H9 (cell line): ENCODE measurements around the gene MIS18A. TPM values are rescaled to one million over a fixed set of nuclear protein-coding genes. Genes with fewer than 3 reads are reported as not detected.
"Not testable (repeated sequence)": the region's sequence is repeated elsewhere in the genome, so short reads cannot be mapped to it uniquely, and the experiment has no call there.

ENCODE experiments used
- DNase-seq: peaks from one replicate; pipeline ENCODE4 v3.0.0-alpha.2; 2017
- H2AFZ ChIP-seq: one replicate; pipeline ENCODE4 v1.6.1; 2013; ENCODE audit warnings: mild to moderate bottlenecking, low read length, control low read depth, moderate library complexity
- H2AK5ac ChIP-seq: 2 replicates; pipeline ENCODE4 v1.6.1; 2013; ENCODE audit warnings: low read length, control low read depth, mixed read lengths; ENCODE audit not compliant: insufficient read length
- H2BK120ac ChIP-seq: one replicate; pipeline ENCODE4 v1.6.1; 2013; ENCODE audit warnings: low read depth, mild to moderate bottlenecking, low read length, control low read depth, inconsistent platforms; ENCODE audit not compliant: poor library complexity, severe bottlenecking
- H2BK12ac ChIP-seq: 2 replicates; pipeline ENCODE4 v1.6.1; 2013; ENCODE audit warnings: low read length, control low read depth, mixed read lengths, low read depth; ENCODE audit not compliant: insufficient read length
- H2BK15ac ChIP-seq: 2 replicates; pipeline ENCODE4 v1.6.1; 2013; ENCODE audit warnings: low read depth, low read length, control low read depth
- H2BK20ac ChIP-seq: one replicate; pipeline ENCODE4 v1.6.1; 2013; ENCODE audit warnings: low read depth, mild to moderate bottlenecking, low read length, control low read depth, inconsistent platforms; ENCODE audit not compliant: poor library complexity, severe bottlenecking
- H2BK5ac ChIP-seq: 2 replicates; pipeline ENCODE4 v1.6.1; 2013; ENCODE audit warnings: low read length, control low read depth, mixed read lengths; ENCODE audit not compliant: insufficient read length
- H3K14ac ChIP-seq: 2 replicates; pipeline ENCODE4 v1.6.1; 2013; ENCODE audit warnings: low read length, control low read depth; ENCODE audit not compliant: insufficient read depth
- H3K18ac ChIP-seq: 2 replicates; pipeline ENCODE4 v1.6.1; 2013; ENCODE audit warnings: low read depth, mild to moderate bottlenecking, mixed read lengths, low read length, control low read depth; ENCODE audit not compliant: insufficient read length
- H3K23ac ChIP-seq: 2 replicates; pipeline ENCODE4 v1.6.1; 2013; ENCODE audit warnings: low read length, control low read depth, mixed read lengths, low read depth; ENCODE audit not compliant: insufficient read length
- H3K23me2 ChIP-seq: 2 replicates; pipeline ENCODE4 v1.6.1; 2013; ENCODE audit warnings: low read depth, mild to moderate bottlenecking, mixed read lengths, low read length, control low read depth; ENCODE audit not compliant: insufficient read length, poor library complexity, severe bottlenecking
- H3K27ac ChIP-seq: 2 replicates; pipeline ENCODE4 v1.5.1; 2013; ENCODE audit warnings: low read length, control low read depth, mixed read lengths, low read depth; ENCODE audit not compliant: insufficient read length
- H3K27me3 ChIP-seq: 2 replicates; pipeline ENCODE4 v1.6.1; 2013; ENCODE audit warnings: low read length, control low read depth, inconsistent platforms; ENCODE audit not compliant: insufficient read depth
- H3K4ac ChIP-seq: 2 replicates; pipeline ENCODE4 v1.6.1; 2013; ENCODE audit warnings: low read depth, mild to moderate bottlenecking, control low read depth, inconsistent platforms, low read length, moderate library complexity
- H3K4me1 ChIP-seq: 2 replicates; pipeline ENCODE4 v1.6.1; 2013; ENCODE audit warnings: low read length, control low read depth, inconsistent platforms; ENCODE audit not compliant: insufficient read depth
- H3K4me2 ChIP-seq: 2 replicates; pipeline ENCODE4 v1.6.1; 2013; ENCODE audit warnings: low read length, control low read depth, mixed read lengths; ENCODE audit not compliant: insufficient read length, insufficient read depth
- H3K56ac ChIP-seq: 2 replicates; pipeline ENCODE4 v1.6.1; 2013; ENCODE audit warnings: low read depth, mild to moderate bottlenecking, mixed read lengths, low read length, control low read depth; ENCODE audit not compliant: insufficient read length
- H3K79me1 ChIP-seq: 2 replicates; pipeline ENCODE4 v1.6.1; 2013; ENCODE audit warnings: low read depth, mild to moderate bottlenecking, moderate library complexity, low read length, control low read depth, inconsistent platforms; ENCODE audit not compliant: insufficient read depth, poor library complexity, severe bottlenecking
- H3K79me2 ChIP-seq: 2 replicates; pipeline ENCODE4 v1.6.1; 2013; ENCODE audit warnings: low read length, control low read depth, inconsistent platforms; ENCODE audit not compliant: insufficient read depth
- H3K9ac ChIP-seq: 2 replicates; pipeline ENCODE4 v1.6.1; 2013; ENCODE audit warnings: low read length, control low read depth, mixed read lengths; ENCODE audit not compliant: insufficient read length; ENCODE audit errors: extremely low read depth
- H3K9me3 ChIP-seq: one replicate; pipeline ENCODE4 v1.6.1; 2013; ENCODE audit warnings: low read depth, low read length, inconsistent platforms; ENCODE audit not compliant: control insufficient read depth
- H3T11ph ChIP-seq: one replicate; pipeline ENCODE4 v1.6.1; 2013; ENCODE audit warnings: mild to moderate bottlenecking, low read length, control low read depth, inconsistent platforms
- H4K20me1 ChIP-seq: one replicate; pipeline ENCODE4 v1.6.1; 2013; ENCODE audit not compliant: control insufficient read depth, insufficient read length, insufficient read depth
- H4K5ac ChIP-seq: 2 replicates; pipeline ENCODE4 v1.6.1; 2013; ENCODE audit warnings: low read depth, mild to moderate bottlenecking, mixed read lengths, low read length, control low read depth; ENCODE audit not compliant: insufficient read length
- H4K8ac ChIP-seq: replicated peaks from 2 replicates; pipeline ENCODE4 v1.6.1; 2013; ENCODE audit warnings: low read length, control low read depth, mixed read lengths, low read depth; ENCODE audit not compliant: insufficient read length
- H4K91ac ChIP-seq: 2 replicates; pipeline ENCODE4 v1.6.1; 2013; ENCODE audit warnings: low read depth, mild to moderate bottlenecking, moderate library complexity, mixed read lengths, low read length, control low read depth; ENCODE audit not compliant: insufficient read length
- H3K27ac Mint-ChIP-seq, 3 experiments: 2 replicates in 2 of 3; 3 replicates in 1 of 3; pipeline ENCODE4 v1.8.0; 2020 to 2021; ENCODE audit warnings: mixed read lengths in 3 of 3, mild to moderate bottlenecking in 1 of 3, moderate library complexity in 1 of 3
- H3K27me3 Mint-ChIP-seq: 2 replicates; pipeline ENCODE4 v1.8.0; 2021; ENCODE audit warnings: low read depth, mild to moderate bottlenecking, moderate library complexity, mixed read lengths
- H3K36me3 Mint-ChIP-seq, 3 experiments: 2 replicates in 2 of 3; 3 replicates in 1 of 3; pipeline ENCODE4 v1.8.0; 2020 to 2021; ENCODE audit warnings: low read depth in 3 of 3, mixed read lengths in 3 of 3; ENCODE audit not compliant: insufficient read depth in 1 of 3
- H3K4me1 Mint-ChIP-seq, 2 experiments: 2 replicates each; pipeline ENCODE4 v1.8.0; 2020; ENCODE audit warnings: mixed read lengths in 2 of 2
- H3K4me3 Mint-ChIP-seq, 2 experiments: 2 replicates in 1 of 2; 3 replicates in 1 of 2; pipeline ENCODE4 v1.8.0; 2020 to 2021; ENCODE audit warnings: mild to moderate bottlenecking in 2 of 2, mixed read lengths in 2 of 2, moderate library complexity in 1 of 2
- H3K9me3 Mint-ChIP-seq, 2 experiments: 2 replicates in 1 of 2; 3 replicates in 1 of 2; pipeline ENCODE4 v1.8.0; 2020; ENCODE audit warnings: mild to moderate bottlenecking in 2 of 2, mixed read lengths in 2 of 2, moderate library complexity in 1 of 2
- WGBS: extraction: QIAGEN DNeasy Blood & Tissue Kit; methylation state at CpG from one replicate; pipeline ENCODE4 v1.1.7; 2013; ENCODE audit warnings: missing lambda C conversion rate, low lambda C conversion rate, mixed read lengths; ENCODE audit not compliant: insufficient read length; ENCODE audit errors: extremely low coverage; 5-methylcytosine and 5-hydroxymethylcytosine counted together
- total RNA-seq: library from RNA; stranded (reverse); gene quantifications from 2 replicates; pipeline ENCODE4 v1.2.1, GENCODE V29; 2021
- TF ChIP-seq, protein P1 (sequence below): fragments of 200-600 bp; sonication (generic); conservative IDR thresholded peaks from 3 replicates; pipeline ENCODE4 v1.8.0; 2021; ENCODE audit warnings: antibody characterized with exemption, mild to moderate bottlenecking

MIS18A gene
- total RNA-seq, 1 experiment from 2014 or later = 56.5 TPM

DNA sequence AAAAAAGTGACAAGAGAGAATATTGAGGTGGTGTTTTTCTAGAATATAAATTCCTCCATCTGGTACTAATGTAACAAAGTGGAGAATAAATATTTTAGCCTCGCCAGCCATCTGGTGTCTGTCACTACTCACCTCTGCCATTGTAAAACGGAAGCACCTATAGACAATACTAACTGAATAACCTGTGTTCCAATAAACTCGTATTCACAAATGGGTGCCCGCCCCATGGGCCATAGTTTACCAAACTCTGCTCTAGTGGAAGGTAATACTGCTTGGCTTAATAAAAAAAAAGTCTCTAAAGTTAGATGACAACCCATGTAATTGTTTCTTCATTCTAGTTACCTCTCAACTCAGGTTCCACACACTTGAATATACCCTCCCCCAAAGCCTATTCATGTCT lies 8.1 kb downstream of the MIS18A start:
- WGBS = no CpG with 5 or more reads among the region's 4 CpGs
- no peak overlapping the region for H4K5ac ChIP-seq
- no peak overlapping the region for H2BK15ac ChIP-seq
- Mint-ChIP-seq H3K27me3 (no peaks in the 10 kb centered on the region), H3K36me3 (peaks cover 30 to 67% (median 67%) of the 10 kb centered on the region in 3 experiments), H3K4me3 (no peak overlapping the region), H3K9me3 (peaks cover 0 to 2% of the 10 kb centered on the region in 2 experiments; a peak in 1 of 5 replicates), H3K27ac (no peak overlapping the region), H3K4me1 (no peaks in the 10 kb centered on the region)
- no peak overlapping the region for H4K91ac ChIP-seq
- no peak overlapping the region for H3K4me2 ChIP-seq
- H3K79me2 ChIP-seq = no peaks in the 10 kb centered on the region
- H3K56ac ChIP-seq = no peak overlapping the region
- no peaks in the 10 kb centered on the region for H3K23me2 ChIP-seq
- no peaks in the 10 kb centered on the region for H3K27me3 ChIP-seq
- H3K14ac ChIP-seq = no peak overlapping the region
- H3T11ph ChIP-seq = no peak overlapping the region
- H4K8ac ChIP-seq = no peak overlapping the region
- TF ChIP-seq, protein P1, sequence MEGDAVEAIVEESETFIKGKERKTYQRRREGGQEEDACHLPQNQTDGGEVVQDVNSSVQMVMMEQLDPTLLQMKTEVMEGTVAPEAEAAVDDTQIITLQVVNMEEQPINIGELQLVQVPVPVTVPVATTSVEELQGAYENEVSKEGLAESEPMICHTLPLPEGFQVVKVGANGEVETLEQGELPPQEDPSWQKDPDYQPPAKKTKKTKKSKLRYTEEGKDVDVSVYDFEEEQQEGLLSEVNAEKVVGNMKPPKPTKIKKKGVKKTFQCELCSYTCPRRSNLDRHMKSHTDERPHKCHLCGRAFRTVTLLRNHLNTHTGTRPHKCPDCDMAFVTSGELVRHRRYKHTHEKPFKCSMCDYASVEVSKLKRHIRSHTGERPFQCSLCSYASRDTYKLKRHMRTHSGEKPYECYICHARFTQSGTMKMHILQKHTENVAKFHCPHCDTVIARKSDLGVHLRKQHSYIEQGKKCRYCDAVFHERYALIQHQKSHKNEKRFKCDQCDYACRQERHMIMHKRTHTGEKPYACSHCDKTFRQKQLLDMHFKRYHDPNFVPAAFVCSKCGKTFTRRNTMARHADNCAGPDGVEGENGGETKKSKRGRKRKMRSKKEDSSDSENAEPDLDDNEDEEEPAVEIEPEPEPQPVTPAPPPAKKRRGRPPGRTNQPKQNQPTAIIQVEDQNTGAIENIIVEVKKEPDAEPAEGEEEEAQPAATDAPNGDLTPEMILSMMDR = no peak
- no peak overlapping the region for H2BK20ac ChIP-seq
- no peak overlapping the region for H2BK12ac ChIP-seq
- H3K79me1 ChIP-seq = no peaks in the 10 kb centered on the region
- no peaks in the 10 kb centered on the region for H3K4me1 ChIP-seq
- no peaks in the 10 kb centered on the region for H3K9me3 ChIP-seq
- no peak overlapping the region for H3K4ac ChIP-seq
- H3K27ac ChIP-seq = no peak overlapping the region
- DNase-seq = no peak
- H2AFZ ChIP-seq = no peak overlapping the region
- no peak overlapping the region for H3K18ac ChIP-seq
- no peak overlapping the region for H2BK120ac ChIP-seq
- H2AK5ac ChIP-seq = no peak overlapping the region
- H2BK5ac ChIP-seq = no peak overlapping the region
- no peak overlapping the region for H3K23ac ChIP-seq
- no peak overlapping the region for H3K9ac ChIP-seq
- no peaks in the 10 kb centered on the region for H4K20me1 ChIP-seq

GRCh38 chr21:32265321-32265720 lies 13.5 kb downstream of the MIS18A start:
- not testable (repeated sequence) for H2BK5ac ChIP-seq, H3K18ac ChIP-seq, H3K9me3 ChIP-seq, DNase-seq, H3K23me2 ChIP-seq, H2AK5ac ChIP-seq, H3K27ac ChIP-seq, H3K56ac ChIP-seq, H4K91ac ChIP-seq, H3K4me1 Mint-ChIP-seq, H3K4me1 ChIP-seq, H2BK20ac ChIP-seq, H4K5ac ChIP-seq, H3K4me3 Mint-ChIP-seq, H3K27me3 ChIP-seq, H3K9ac ChIP-seq, H3K23ac ChIP-seq, H4K8ac ChIP-seq, H3K4ac ChIP-seq, H3K79me1 ChIP-seq, H3K14ac ChIP-seq, H2BK120ac ChIP-seq, H2BK15ac ChIP-seq, H2AFZ ChIP-seq, H3K79me2 ChIP-seq, H3K9me3 Mint-ChIP-seq, H3T11ph ChIP-seq, H2BK12ac ChIP-seq, H3K27me3 Mint-ChIP-seq, H3K4me2 ChIP-seq, H4K20me1 ChIP-seq
- no CpG with 5 or more reads among the region's 23 CpGs for WGBS
- Mint-ChIP-seq H3K27ac (peak overlapping the region in 1 of 3 experiments; percentile 31; a peak in 1 of 7 replicates), H3K36me3 (peaks cover 28 to 38% (median 32%) of the 10 kb centered on the region in 3 experiments)
